Thymus (tissue), 11 donors: ENCODE results near the gene PRPF4. TPM values are rescaled to one million over a fixed set of nuclear protein-coding genes. Genes with fewer than 3 reads are reported as not detected.

Experiments
- DNase-seq, 9 donors: peaks; one replicate each; pipeline ENCODE4 v3.0.0-alpha.2; 2013; ENCODE audit warnings: low spot score in 9 of 9, low read depth in 6 of 9, missing footprints in 1 of 9
- H3K27ac ChIP-seq, 2 donors: one replicate each; pipeline ENCODE4 v1.5.1; 2013; ENCODE audit warnings: control low read depth in 1 of 2, low read depth in 1 of 2, low read length in 1 of 2, mild to moderate bottlenecking in 1 of 2, moderate library complexity in 1 of 2
- H3K27me3 ChIP-seq, 2 donors: one replicate each; pipeline ENCODE4 v1.5.1; 2013; ENCODE audit warnings: low read length in 1 of 2; ENCODE audit not compliant: control insufficient read depth in 2 of 2, insufficient read depth in 1 of 2
- H3K36me3 ChIP-seq, 2 donors: one replicate each; pipeline ENCODE4 v1.5.1; 2013; ENCODE audit warnings: low read length in 1 of 2, mild to moderate bottlenecking in 1 of 2, moderate library complexity in 1 of 2; ENCODE audit not compliant: control insufficient read depth in 2 of 2, insufficient read depth in 2 of 2
- H3K4me1 ChIP-seq, 2 donors: one replicate each; pipeline ENCODE4 v1.5.1; 2013; ENCODE audit warnings: low read length in 2 of 2; ENCODE audit not compliant: control insufficient read depth in 2 of 2, insufficient read depth in 2 of 2
- H3K4me3 ChIP-seq, 2 donors: one replicate each; pipeline ENCODE4 v1.5.1; 2013; ENCODE audit warnings: low read length in 2 of 2, control low read depth in 1 of 2, mild to moderate bottlenecking in 1 of 2
- H3K9me3 ChIP-seq, 2 donors: one replicate each; pipeline ENCODE4 v1.5.1; 2013; ENCODE audit warnings: low read length in 1 of 2, mild to moderate bottlenecking in 1 of 2; ENCODE audit not compliant: control insufficient read depth in 2 of 2, insufficient read depth in 1 of 2
- WGBS: extraction: QIAGEN DNeasy Blood & Tissue Kit; methylation state at CpG from one replicate; pipeline ENCODE4 v1.1.7; 2013; 5-methylcytosine and 5-hydroxymethylcytosine counted together
- polyA plus RNA-seq: library from polyadenylated mRNA; stranded (reverse); fragments of 200-250 nt; gene quantifications from one replicate; pipeline ENCODE4 v1.2.3, GENCODE V29; 2013
- total RNA-seq: library from RNA; stranded (reverse); fragments of 120-200 nt; gene quantifications from one replicate; pipeline ENCODE4 v1.2.4, GENCODE V29; 2013
- donor health status: healthy.

Gene PRPF4
- total and polyA plus RNA-seq, 2 donors: 18.5 to 22.8 TPM

DNA sequence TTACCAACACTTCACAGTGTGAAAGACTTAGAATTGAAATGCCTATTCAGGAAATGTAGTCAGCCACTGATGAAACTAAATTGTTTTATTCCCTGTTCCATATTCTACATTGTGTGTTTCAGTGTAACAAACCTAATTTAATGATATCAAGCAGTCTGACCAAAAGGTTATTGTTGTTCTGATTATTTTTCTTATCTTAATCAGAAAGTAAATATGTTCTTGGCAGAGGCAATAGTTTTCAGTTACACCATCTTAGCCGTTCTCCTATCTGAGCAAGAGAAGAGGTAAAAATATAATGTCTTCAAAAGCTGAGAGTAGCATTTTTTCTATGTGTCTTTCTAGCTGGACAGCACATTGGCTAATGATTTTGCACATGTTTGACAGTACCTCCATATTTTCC, 17.2 kb upstream of the PRPF4 start:
- 99% methylated on average over 1 of the region's 1 CpG for WGBS
- H3K4me1 ChIP-seq: no peaks in the 10 kb centered on the region
- no peak overlapping the region for H3K27ac ChIP-seq
- DNase-seq: no peak
- H3K9me3 ChIP-seq: no peaks in the 10 kb centered on the region
- H3K36me3 ChIP-seq: peaks cover 6 to 14% of the 10 kb centered on the region in 2 donors
- no peaks in the 10 kb centered on the region for H3K27me3 ChIP-seq
- no peak overlapping the region for H3K4me3 ChIP-seq

DNA sequence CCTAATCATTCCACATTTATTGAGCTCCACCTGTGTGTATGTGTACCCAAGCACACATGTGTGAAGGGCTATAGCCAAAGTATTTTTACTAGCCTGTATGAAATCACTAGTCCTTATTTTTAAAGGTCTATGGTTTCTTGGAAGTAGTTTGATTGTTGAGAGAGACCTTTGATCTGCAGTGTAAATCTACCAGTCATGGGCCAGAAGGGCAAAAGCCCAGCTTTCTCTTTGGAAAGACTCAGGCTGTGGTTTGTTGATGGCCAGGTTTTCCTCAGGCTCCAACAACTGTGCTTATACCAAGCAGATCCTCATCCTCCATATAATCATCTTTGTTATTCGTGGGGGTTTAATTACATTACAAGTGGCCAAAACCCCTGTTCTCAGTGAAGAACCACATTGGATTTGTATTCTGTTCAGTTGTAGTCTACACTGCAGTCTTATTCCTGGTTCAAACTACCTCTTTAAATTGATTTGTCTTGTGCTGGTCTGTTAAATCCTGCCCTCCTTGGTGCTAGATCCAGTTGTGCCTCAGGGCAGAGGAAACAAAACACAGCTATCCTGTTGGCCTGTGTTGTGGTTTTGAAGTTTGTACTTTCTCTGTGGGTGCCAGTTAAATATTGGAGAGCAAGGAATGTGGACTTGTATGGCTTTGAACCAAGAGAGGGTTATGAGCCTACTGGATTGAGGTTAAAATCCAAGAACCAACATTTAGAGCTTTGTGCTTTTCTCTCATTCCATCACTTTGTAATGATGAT, 13.4 kb upstream of the PRPF4 start:
- 98% methylated on average over 1 of the region's 1 CpG for WGBS
- Histone ChIP-seq H3K27ac (no peak overlapping the region), H3K9me3 (no peaks in the 10 kb centered on the region), H3K4me1 (no peaks in the 10 kb centered on the region), H3K4me3 (no peak overlapping the region), H3K36me3 (peaks cover 6 to 17% of the 10 kb centered on the region in 2 donors), H3K27me3 (no peaks in the 10 kb centered on the region)
- DNase-seq: no peak

DNA sequence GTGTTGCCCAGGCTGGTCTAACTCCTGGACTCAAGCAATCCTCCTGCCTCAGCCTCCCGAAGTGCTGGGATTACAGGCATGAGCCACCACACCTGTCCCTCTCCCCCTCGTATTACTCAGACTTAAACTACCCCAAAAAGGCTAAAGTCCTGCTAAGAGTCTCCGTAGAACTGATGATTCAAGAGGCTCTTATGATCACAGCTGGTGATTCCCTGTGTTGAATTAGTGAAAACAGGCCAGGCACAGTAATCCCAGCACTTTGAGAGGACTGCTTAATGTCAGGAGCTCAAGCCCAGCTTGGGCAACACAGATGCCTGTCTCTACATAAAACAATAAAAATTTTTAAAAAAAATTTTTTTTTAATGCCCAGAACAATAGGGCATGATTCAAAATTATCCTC, 9.3 kb upstream of the PRPF4 start:
- H3K9me3 ChIP-seq: no peaks in the 10 kb centered on the region
- no peak overlapping the region for H3K4me3 ChIP-seq
- peaks cover 25 to 39% of the 10 kb centered on the region in 2 donors for H3K36me3 ChIP-seq
- DNase-seq: no peak
- no peaks in the 10 kb centered on the region for H3K27me3 ChIP-seq
- no peak overlapping the region for H3K27ac ChIP-seq
- WGBS: 97% methylated on average over 3 of the region's 3 CpGs
- no peaks in the 10 kb centered on the region for H3K4me1 ChIP-seq

DNA sequence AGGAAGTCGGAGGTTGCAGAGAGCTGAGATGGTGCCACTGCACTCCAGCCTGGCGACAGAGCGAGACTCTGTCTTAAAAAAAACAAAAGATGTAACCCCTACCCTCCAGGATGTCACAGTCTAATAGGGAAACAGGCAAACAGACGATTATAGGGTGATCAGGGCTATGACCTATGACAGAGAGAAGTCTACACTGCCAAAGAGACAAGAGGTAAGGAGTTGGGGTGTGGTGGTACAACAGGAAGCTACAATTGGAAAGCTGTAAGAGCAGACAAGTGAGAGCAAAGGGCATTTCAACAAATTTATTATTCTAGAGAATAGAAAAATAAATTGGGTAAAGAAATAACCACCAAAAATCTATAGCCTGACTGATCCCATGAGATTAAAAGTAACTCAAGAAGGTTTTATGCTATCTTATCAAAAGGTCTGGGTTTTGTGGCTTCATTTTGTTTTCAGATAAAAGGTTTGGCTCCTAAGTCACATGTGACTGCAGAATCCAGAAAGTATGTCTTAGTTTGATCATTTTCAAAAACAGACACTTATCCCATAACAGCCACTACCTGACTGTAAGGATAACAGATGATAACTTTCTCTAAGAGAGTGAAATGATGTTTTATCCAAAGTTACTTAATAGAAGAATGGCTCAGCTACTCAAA, 7.4 kb upstream of the PRPF4 start:
- 97% methylated on average over 4 of the region's 4 CpGs for WGBS
- Histone ChIP-seq H3K4me1 (no peaks in the 10 kb centered on the region), H3K36me3 (peaks cover 39 to 58% of the 10 kb centered on the region in 2 donors), H3K27ac (no peak overlapping the region), H3K4me3 (no peak overlapping the region), H3K9me3 (no peaks in the 10 kb centered on the region), H3K27me3 (no peaks in the 10 kb centered on the region)
- no peak for DNase-seq

DNA sequence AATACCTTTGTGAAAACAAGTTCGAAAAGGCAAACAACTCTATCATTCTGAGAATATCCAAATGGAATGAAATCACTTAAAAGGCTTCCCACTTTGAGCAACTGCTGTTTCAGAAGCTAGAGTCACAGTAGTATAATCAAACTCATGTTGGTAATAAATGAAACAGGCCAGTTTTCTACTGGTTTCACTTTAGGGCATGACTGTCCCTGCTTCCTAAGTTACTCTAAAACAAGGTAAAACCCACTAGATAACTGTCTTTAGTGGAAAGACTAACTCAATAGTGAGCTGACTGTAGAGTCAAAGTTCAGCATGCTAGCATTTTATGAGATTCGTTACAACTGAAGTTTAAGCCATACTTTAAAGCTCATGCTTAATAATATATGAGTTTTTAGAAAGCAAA, 6.1 kb upstream of the PRPF4 start:
- DNase-seq: no peak
- no peaks in the 10 kb centered on the region for H3K9me3 ChIP-seq
- no peaks in the 10 kb centered on the region for H3K27me3 ChIP-seq
- no peak overlapping the region for H3K4me3 ChIP-seq
- no peaks in the 10 kb centered on the region for H3K4me1 ChIP-seq
- WGBS: 98% methylated on average over 2 of the region's 2 CpGs
- peaks cover 39 to 62% of the 10 kb centered on the region in 2 donors for H3K36me3 ChIP-seq
- no peak overlapping the region for H3K27ac ChIP-seq

DNA sequence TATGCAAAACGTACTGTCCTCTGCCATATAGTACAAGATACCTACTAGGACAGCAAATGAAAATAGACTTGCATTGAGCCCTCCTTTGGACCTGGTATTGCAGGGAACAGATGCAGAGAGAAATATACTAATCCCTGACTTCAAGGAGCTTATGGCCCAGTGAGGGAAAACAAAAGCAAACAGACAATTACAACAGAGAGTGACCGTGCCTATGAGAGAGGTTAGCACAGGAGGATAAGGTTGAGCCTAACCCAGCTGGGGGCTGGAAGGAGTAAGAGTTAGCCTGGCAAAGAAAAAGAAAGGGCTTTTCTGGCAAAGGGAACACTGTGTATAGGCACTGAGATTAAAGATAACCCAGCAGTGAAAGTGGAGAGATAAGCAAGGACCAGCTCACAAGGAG, 5.6 kb upstream of the PRPF4 start:
- over 99% methylated on average over 2 of the region's 2 CpGs for WGBS
- H3K4me3 ChIP-seq: no peak overlapping the region

DNA sequence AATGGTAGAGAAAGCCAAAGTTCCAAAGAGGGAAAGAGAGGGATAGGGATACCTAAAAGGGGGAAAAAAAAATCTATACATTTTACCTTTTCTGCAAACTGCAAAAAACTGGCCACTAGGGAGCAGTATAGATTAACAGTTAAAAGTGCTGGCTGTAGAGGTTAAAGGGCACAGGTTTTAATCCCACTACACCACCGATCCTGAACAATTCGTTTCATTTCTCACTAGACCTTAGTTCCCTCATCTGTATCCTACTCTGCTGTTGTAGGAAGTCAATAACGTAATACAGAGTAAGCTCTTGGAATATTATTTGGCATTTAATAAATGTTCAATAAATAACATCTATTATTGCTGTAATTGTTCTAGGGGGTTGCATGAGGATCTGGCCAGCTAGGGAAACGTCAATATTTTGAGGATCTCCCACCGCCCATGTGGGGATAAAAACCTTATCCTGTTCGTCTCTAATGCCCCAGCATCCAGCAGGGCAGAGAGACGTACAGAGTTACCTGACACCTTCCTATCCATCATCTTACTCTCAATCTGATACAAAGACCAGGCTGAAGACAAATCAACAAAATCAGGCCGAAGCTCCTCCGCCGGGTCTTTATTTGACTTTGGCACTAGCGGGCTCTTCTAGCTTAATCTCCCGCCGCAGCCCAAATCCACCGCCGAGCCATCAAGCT, 843 bp upstream of the PRPF4 start:
- no peaks in the 10 kb centered on the region for H3K27me3 ChIP-seq
- peaks cover 31 to 51% of the 10 kb centered on the region in 2 donors for H3K36me3 ChIP-seq
- peak overlapping the region; percentile 70 to 83 for H3K4me3 ChIP-seq
- no peaks in the 10 kb centered on the region for H3K9me3 ChIP-seq
- peak in 8 of 9 donors; percentile 44 to 81 (median 62) for DNase-seq
- peaks cover 5% of the 10 kb centered on the region in 2 donors for H3K4me1 ChIP-seq
- peak overlapping the region; percentile 93 to 95 for H3K27ac ChIP-seq
- 2% methylated on average over 15 of the region's 15 CpGs for WGBS

More for the DNA sequence above, 5.6 kb upstream of the PRPF4 start:
- Histone ChIP-seq H3K4me1 (no peaks in the 10 kb centered on the region), H3K9me3 (no peaks in the 10 kb centered on the region), H3K36me3 (peaks cover 39 to 62% of the 10 kb centered on the region in 2 donors), H3K27ac (no peak overlapping the region), H3K27me3 (no peaks in the 10 kb centered on the region)
- DNase-seq: no peak

DNA sequence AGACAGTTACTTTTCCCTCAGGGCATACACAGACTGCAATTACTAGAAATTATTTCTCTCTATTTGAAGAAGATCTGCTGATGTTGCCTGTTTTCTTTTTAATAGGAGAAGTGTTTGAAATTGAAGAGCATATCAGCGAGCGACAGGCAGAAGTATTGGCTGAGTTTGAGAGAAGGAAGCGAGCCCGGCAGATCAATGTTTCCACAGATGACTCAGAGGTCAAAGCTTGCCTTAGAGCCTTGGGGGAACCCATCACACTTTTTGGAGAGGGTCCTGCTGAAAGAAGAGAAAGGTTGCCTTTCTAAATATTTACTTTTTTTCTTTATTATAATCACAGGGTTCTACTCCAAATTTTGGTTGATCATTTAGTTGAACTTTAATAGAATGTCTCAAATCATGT, 3.4 kb downstream of the PRPF4 start:
- H3K9me3 ChIP-seq: no peaks in the 10 kb centered on the region
- DNase-seq: no peak
- no peaks in the 10 kb centered on the region for H3K27me3 ChIP-seq
- WGBS: 95% methylated on average over 4 of the region's 4 CpGs
- H3K36me3 ChIP-seq: peaks cover 32 to 55% of the 10 kb centered on the region in 2 donors
- H3K27ac ChIP-seq: no peak overlapping the region
- peaks cover 5% of the 10 kb centered on the region in 2 donors for H3K4me1 ChIP-seq
- no peak overlapping the region for H3K4me3 ChIP-seq

DNA sequence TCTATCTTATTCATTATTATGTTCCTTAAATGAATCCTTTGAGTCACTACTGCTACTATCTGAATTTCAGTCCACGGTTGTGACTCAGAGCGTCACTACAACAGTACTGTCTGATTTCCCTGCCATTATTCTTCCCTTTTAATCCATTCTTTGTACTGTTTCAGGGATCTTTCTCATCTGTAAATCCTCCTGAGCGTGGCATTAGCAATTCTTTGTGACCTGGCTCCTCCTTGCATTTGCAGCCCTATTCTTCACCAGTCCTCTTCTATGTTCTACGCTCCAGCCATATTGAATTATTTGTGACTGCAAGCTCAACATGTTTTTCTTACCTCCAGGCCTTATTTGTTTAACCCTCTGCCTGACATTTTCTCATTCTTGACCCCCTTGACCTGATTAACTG, 5.9 kb downstream of the PRPF4 start:
- WGBS: 99% methylated on average over 4 of the region's 4 CpGs
- H3K36me3 ChIP-seq: peaks cover 48 to 77% of the 10 kb centered on the region in 2 donors

More for the DNA sequence above, 5.9 kb downstream of the PRPF4 start:
- Histone ChIP-seq H3K27me3 (no peaks in the 10 kb centered on the region), H3K27ac (no peak overlapping the region), H3K9me3 (no peaks in the 10 kb centered on the region), H3K4me3 (no peak overlapping the region), H3K4me1 (peaks cover 2 to 3% of the 10 kb centered on the region in 2 donors)
- no peak for DNase-seq
